Measurements from ENCODE around the gene INPP5D.

GRCh38 chr2:233131936-233132720 lies 72.0 kb downstream of the INPP5D start:
- TF ChIP-seq, protein P1, sequence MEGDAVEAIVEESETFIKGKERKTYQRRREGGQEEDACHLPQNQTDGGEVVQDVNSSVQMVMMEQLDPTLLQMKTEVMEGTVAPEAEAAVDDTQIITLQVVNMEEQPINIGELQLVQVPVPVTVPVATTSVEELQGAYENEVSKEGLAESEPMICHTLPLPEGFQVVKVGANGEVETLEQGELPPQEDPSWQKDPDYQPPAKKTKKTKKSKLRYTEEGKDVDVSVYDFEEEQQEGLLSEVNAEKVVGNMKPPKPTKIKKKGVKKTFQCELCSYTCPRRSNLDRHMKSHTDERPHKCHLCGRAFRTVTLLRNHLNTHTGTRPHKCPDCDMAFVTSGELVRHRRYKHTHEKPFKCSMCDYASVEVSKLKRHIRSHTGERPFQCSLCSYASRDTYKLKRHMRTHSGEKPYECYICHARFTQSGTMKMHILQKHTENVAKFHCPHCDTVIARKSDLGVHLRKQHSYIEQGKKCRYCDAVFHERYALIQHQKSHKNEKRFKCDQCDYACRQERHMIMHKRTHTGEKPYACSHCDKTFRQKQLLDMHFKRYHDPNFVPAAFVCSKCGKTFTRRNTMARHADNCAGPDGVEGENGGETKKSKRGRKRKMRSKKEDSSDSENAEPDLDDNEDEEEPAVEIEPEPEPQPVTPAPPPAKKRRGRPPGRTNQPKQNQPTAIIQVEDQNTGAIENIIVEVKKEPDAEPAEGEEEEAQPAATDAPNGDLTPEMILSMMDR (IDR thresholded peaks at IDR 0.05; ENCODE audit: low read depth, low read length, poor library complexity, severe bottlenecking) = no peak
- TF ChIP-seq EZH2phosphoT487 (IDR thresholded peaks at IDR 0.05; ENCODE audit: borderline replicate concordance, low read length) = no peak

Measured in DOHH2 (cell line).